GM12878 (cell line): Measurements from ENCODE around the gene RPS6KA3.

Experiments
- CBX5 ChIP-seq: sonication (generic); IDR thresholded peaks from 2 replicates; pipeline ENCODE4 v1.6.1; 2016; ENCODE audit warnings: low read depth, moderate library complexity, mild to moderate bottlenecking, inconsistent platforms
- CTCF ChIP-seq, 3 experiments: IDR thresholded peaks in 2 of 3; conservative IDR thresholded peaks in 1 of 3; 2 replicates each; pipeline ENCODE4 v1.5.1; 2011; ENCODE audit warnings: low read depth in 3 of 3, low read length in 3 of 3, mild to moderate bottlenecking in 3 of 3, control low read depth in 2 of 3, moderate library complexity in 2 of 3, inconsistent platforms in 1 of 3, mixed read lengths in 1 of 3; ENCODE audit not compliant: control insufficient read depth in 2 of 3, insufficient read depth in 1 of 3; ENCODE audit errors: extremely low read depth in 1 of 3
- EED ChIP-seq: sonication (generic); IDR thresholded peaks from 2 replicates; pipeline ENCODE4 v1.6.1; 2016; ENCODE audit warnings: antibody characterized with exemption, low read depth
- JUND ChIP-seq: IDR thresholded peaks from 2 replicates; pipeline ENCODE4 v1.6.1; 2012; ENCODE audit warnings: low read depth, mild to moderate bottlenecking, low read length, improper control_type of control experiment, moderate library complexity
- MYC ChIP-seq: IDR thresholded peaks from 2 replicates; pipeline ENCODE4 v1.6.1; 2011; ENCODE audit warnings: mild to moderate bottlenecking, low read length, moderate library complexity, inconsistent platforms; ENCODE audit not compliant: insufficient read depth, insufficient replicate concordance, insufficient read length, severe bottlenecking
- NR2F1 ChIP-seq: fragments of 450-650 bp; conservative IDR thresholded peaks from 2 replicates; pipeline ENCODE4 v1.6.1; 2017; ENCODE audit warnings: mild to moderate bottlenecking
- POLR2AphosphoS5 ChIP-seq: IDR thresholded peaks from 2 replicates; pipeline ENCODE4 v1.6.1; 2011; ENCODE audit warnings: mild to moderate bottlenecking, low read length, inconsistent platforms
- SMAD1 ChIP-seq: fragments of 450-650 bp; IDR thresholded peaks from 2 replicates; pipeline ENCODE4 v1.6.1; 2018; ENCODE audit warnings: mild to moderate bottlenecking, low read depth; ENCODE audit not compliant: partially characterized antibody
- STAT3 ChIP-seq: IDR thresholded peaks from 2 replicates; pipeline ENCODE4 v1.6.1; 2011; ENCODE audit warnings: low read depth, low read length, improper control_type of control experiment
- ZBTB11 ChIP-seq: fragments of 450-650 bp; formaldehyde crosslinking; IDR thresholded peaks from 2 replicates; pipeline ENCODE4 v1.5.0; 2022; ENCODE audit warnings: mild to moderate bottlenecking, missing genetic modification characterization

GRCh38 chrX:20266810-20267606 lies at the start of gene RPS6KA3:
- TF ChIP-seq MYC (no peak), CTCF (IDR thresholded peaks at IDR 0.05 in 2 of 3, conservative IDR thresholded peaks at IDR 0.05 in 1 of 3; ENCODE audit: control insufficient read depth in 2 of 3, extremely low read depth in 1 of 3, insufficient read depth in 1 of 3, low read depth in 3 of 3, low read length in 3 of 3) (no peak), POLR2AphosphoS5 (no peak), EED (peak; percentile 37; the same call in 1 of the 2 replicates), SMAD1 (no peak), JUND (no peak), CBX5 (0 out of 2 replicates have a peak, but pooled peaks have one; percentile 47), NR2F1 (no peak), ZBTB11 (CRISPR knock-in tag) (no peak), STAT3 (no peak)
